HUES6 (cell line): ENCODE measurements around the gene MEGF6.

Experiments used
- H3K27ac ChIP-seq: 2 replicates; pipeline ENCODE4 v1.7.0; 2013; ENCODE audit warnings: low read depth, mild to moderate bottlenecking, low read length, inconsistent platforms
- H3K27me3 ChIP-seq: 2 replicates; pipeline ENCODE4 v1.6.1; 2013; ENCODE audit warnings: low read length; ENCODE audit not compliant: control insufficient read depth, insufficient read depth
- H3K36me3 ChIP-seq: 2 replicates; pipeline ENCODE4 v1.6.1; 2013; ENCODE audit warnings: low read length; ENCODE audit not compliant: control insufficient read depth, insufficient read depth
- H3K4me1 ChIP-seq: 2 replicates; pipeline ENCODE4 v1.6.1; 2013; ENCODE audit warnings: low read length; ENCODE audit not compliant: control insufficient read depth, insufficient read depth
- H3K4me3 ChIP-seq: 2 replicates; pipeline ENCODE4 v1.5.1; 2013; ENCODE audit warnings: low read depth, low read length
- H3K9ac ChIP-seq: one replicate; pipeline ENCODE4 v1.6.1; 2013; ENCODE audit warnings: mild to moderate bottlenecking, low read length
- H3K9me3 ChIP-seq: 2 replicates; pipeline ENCODE4 v1.6.1; 2013; ENCODE audit warnings: low read depth, low read length; ENCODE audit not compliant: control insufficient read depth, insufficient read depth

Gene MEGF6

DNA sequence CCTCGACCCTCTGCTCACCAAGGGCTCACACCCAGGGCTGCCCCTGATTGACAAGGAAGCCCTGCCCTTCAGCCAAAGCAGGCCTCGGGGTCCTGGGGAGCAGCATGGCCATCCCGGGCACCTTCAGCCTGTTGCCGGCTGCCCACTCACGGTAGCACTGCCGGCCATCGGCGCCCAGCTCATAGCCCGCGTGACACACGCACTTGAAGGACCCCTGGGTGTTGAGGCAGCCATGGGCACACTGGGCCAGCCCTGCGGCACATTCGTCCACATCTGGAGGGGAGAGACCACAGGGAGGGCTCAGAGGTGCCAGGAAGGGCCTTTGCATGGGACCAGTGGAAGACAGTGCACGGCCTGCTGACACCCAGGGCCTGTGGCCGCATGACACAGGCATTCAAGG, 99.5 kb downstream of the MEGF6 start:
- Histone ChIP-seq H3K27me3 (no peaks in the 10 kb centered on the region), H3K4me1 (no peaks in the 10 kb centered on the region), H3K9me3 (peaks cover 7% of the 10 kb centered on the region; the same call in 1 of the 2 replicates), H3K27ac (no peak overlapping the region), H3K36me3 (no peaks in the 10 kb centered on the region), H3K4me3 (no peak overlapping the region), H3K9ac (no peak overlapping the region)

DNA sequence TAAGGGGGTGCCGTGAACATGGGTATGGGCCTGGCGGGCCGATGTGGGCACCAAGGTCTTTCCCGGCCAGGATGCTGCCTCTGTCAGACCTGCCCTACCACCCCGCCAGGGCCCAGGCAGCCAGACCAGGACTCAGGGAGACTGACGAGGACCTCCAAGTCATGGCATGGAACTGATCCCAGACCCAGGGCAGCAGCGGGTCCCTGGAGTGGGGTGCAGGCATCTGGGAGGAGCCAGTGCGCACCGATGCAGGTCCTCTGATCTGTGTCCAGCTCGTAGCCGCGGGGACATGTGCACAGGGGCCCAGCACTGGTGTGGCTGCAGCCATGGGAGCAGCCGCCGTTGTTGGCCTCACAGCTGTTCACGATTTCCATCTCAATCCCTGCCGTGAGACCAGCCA, 100.0 kb downstream of the MEGF6 start:
- no peaks in the 10 kb centered on the region for H3K36me3 ChIP-seq
- no peaks in the 10 kb centered on the region for H3K4me1 ChIP-seq
- no peak overlapping the region for H3K27ac ChIP-seq
- no peaks in the 10 kb centered on the region for H3K27me3 ChIP-seq
- peaks cover 7% of the 10 kb centered on the region; the same call in 1 of the 2 replicates for H3K9me3 ChIP-seq
- no peak overlapping the region for H3K4me3 ChIP-seq
- H3K9ac ChIP-seq, result no peak overlapping the region

GRCh38 chr1:3510956-3511250, 100.4 kb downstream of the MEGF6 start:
- Histone ChIP-seq H3K4me3 (no peak overlapping the region), H3K36me3 (no peaks in the 10 kb centered on the region), H3K9me3 (peaks cover 7% of the 10 kb centered on the region; the same call in 1 of the 2 replicates), H3K9ac (no peak overlapping the region), H3K27me3 (no peaks in the 10 kb centered on the region), H3K27ac (no peak overlapping the region), H3K4me1 (no peaks in the 10 kb centered on the region)

DNA sequence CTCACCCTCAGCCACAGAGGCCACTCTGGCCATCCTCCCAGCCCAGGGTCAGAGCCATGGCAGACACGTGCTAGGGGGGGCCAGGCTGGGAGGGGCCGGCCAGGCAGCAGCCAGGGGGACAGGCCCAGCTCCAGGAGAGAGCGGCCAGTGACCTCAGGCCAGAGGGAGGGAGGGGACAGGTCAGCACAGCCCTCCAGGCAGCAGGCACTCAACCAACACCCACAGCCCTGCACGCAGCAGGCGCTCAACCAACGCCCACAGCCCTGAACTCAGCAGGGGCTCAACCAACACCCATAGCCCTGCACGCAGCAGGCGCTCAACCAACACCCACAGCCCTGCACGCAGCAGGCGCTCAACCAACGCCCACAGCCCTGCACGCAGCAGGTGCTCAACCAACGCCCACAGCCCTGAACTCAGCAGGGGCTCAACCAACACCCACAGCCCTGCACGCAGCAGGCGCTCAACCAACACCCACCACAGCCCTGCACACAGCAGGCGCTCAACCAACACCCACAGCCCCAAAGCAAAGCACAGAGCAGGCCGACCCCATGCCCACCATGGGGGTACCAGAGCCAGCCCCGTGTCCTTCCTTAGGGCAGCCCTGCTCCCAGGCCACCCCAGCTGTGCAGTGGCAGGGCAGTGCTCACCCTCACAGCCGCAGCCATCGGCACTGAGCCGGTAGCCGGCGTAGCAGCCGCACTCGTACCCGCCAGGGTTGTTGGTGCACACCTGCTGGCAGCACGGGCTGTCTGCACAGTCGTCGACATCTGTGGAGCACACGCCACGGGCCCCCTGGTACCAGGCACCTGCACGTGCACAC, 101.0 kb downstream of the MEGF6 start:
- Histone ChIP-seq H3K27me3 (no peaks in the 10 kb centered on the region), H3K27ac (no peak overlapping the region), H3K9me3 (peaks cover 7% of the 10 kb centered on the region; the same call in 1 of the 2 replicates), H3K4me3 (no peak overlapping the region), H3K9ac (no peak overlapping the region), H3K36me3 (no peaks in the 10 kb centered on the region), H3K4me1 (no peaks in the 10 kb centered on the region)

GRCh38 chr1:3509721-3510120, 101.6 kb downstream of the MEGF6 start:
- H3K27me3 ChIP-seq, result no peaks in the 10 kb centered on the region

GRCh38 chr1:3508757-3509415, 102.4 kb downstream of the MEGF6 start:
- Histone ChIP-seq H3K9ac (no peak overlapping the region), H3K9me3 (peaks cover 7% of the 10 kb centered on the region; the same call in 1 of the 2 replicates), H3K4me3 (no peak overlapping the region), H3K27ac (no peak overlapping the region), H3K27me3 (no peaks in the 10 kb centered on the region), H3K36me3 (no peaks in the 10 kb centered on the region), H3K4me1 (no peaks in the 10 kb centered on the region)

More at GRCh38 chr1:3509721-3510120, 101.6 kb downstream of the MEGF6 start:
- Histone ChIP-seq H3K27ac (no peak overlapping the region), H3K4me1 (no peaks in the 10 kb centered on the region), H3K9me3 (peaks cover 7% of the 10 kb centered on the region; the same call in 1 of the 2 replicates), H3K4me3 (no peak overlapping the region), H3K36me3 (no peaks in the 10 kb centered on the region), H3K9ac (no peak overlapping the region)

- H3K9me3 ChIP-seq, result peaks cover 5% of the 10 kb centered on the region; the same call in 1 of the 2 replicates
- no peak overlapping the region for H3K4me3 ChIP-seq
- no peak overlapping the region for H3K27ac ChIP-seq
- no peaks in the 10 kb centered on the region for H3K36me3 ChIP-seq
- H3K9ac ChIP-seq, result no peak overlapping the region
- no peaks in the 10 kb centered on the region for H3K4me1 ChIP-seq
- H3K27me3 ChIP-seq, result no peaks in the 10 kb centered on the region
Observed at GRCh38 chr1:3507636-3508275, 103.6 kb downstream of the MEGF6 start.

DNA sequence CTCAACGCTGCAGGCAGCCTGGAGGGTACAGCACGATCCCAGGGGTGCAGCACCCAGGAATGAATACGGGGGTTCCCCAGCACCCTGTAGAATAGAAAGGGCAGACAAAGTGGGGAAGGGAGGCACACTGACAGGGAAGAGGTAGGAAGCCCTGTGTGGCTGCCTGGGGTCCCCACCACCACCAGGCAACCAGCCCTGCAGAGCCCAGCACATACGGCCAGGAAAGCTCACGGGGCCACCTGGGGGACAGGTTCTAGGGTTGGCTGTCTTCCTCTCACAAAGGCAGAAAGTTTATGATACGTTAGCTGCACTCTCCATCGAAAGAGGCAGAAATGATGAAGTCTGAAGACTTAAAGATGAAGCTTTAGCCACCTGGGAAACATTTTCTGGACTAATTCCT, 104.4 kb downstream of the MEGF6 start:
- Histone ChIP-seq H3K27me3 (no peaks in the 10 kb centered on the region), H3K9ac (no peak overlapping the region), H3K27ac (no peak overlapping the region), H3K4me3 (no peak overlapping the region), H3K36me3 (no peaks in the 10 kb centered on the region), H3K9me3 (no peaks in the 10 kb centered on the region), H3K4me1 (no peaks in the 10 kb centered on the region)

GRCh38 chr1:3506041-3506440, 105.3 kb downstream of the MEGF6 start:
- no peak overlapping the region for H3K27ac ChIP-seq
- no peaks in the 10 kb centered on the region for H3K36me3 ChIP-seq
- H3K4me1 ChIP-seq, result no peaks in the 10 kb centered on the region
- H3K27me3 ChIP-seq, result no peaks in the 10 kb centered on the region
- H3K4me3 ChIP-seq, result no peak overlapping the region
- no peaks in the 10 kb centered on the region for H3K9me3 ChIP-seq
- H3K9ac ChIP-seq, result no peak overlapping the region

DNA sequence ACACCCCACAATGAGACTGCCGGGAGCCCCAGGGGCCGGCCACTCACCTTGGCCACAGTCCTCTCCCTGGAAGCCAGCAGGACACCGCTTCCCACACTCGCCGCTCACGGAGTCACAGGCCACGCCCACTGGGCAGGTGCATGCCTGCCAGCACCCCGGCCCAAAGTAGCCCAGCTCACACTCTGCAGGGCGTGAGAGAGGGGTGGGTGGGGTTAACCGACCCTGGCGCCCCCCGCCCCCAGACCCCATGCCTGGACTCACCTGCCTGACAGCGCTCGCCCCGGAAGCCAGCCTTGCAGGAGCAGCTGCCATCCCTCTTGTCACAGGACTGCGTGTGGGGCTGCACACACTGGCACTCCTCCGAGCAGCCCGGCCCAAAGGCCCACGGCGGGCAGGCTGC, 106.1 kb downstream of the MEGF6 start:
- Histone ChIP-seq H3K4me3 (no peak overlapping the region), H3K4me1 (no peaks in the 10 kb centered on the region), H3K36me3 (no peaks in the 10 kb centered on the region; the same call in 1 of the 2 replicates), H3K9me3 (no peaks in the 10 kb centered on the region), H3K9ac (no peak overlapping the region), H3K27ac (no peak overlapping the region), H3K27me3 (no peaks in the 10 kb centered on the region)

GRCh38 chr1:3504822-3505153, 106.5 kb downstream of the MEGF6 start:
- H3K9me3 ChIP-seq, result no peaks in the 10 kb centered on the region
- H3K4me3 ChIP-seq, result no peak overlapping the region
- no peak overlapping the region for H3K27ac ChIP-seq
- no peaks in the 10 kb centered on the region for H3K27me3 ChIP-seq
- no peak overlapping the region for H3K9ac ChIP-seq
- no peaks in the 10 kb centered on the region for H3K4me1 ChIP-seq
- H3K36me3 ChIP-seq, result no peaks in the 10 kb centered on the region; the same call in 1 of the 2 replicates
